ENCODE measurements around the gene NET1.
"Not testable (repeated sequence)": the region's sequence is repeated elsewhere in the genome, so short reads cannot be mapped to it uniquely, and the experiment has no call there.

NET1 gene

DNA sequence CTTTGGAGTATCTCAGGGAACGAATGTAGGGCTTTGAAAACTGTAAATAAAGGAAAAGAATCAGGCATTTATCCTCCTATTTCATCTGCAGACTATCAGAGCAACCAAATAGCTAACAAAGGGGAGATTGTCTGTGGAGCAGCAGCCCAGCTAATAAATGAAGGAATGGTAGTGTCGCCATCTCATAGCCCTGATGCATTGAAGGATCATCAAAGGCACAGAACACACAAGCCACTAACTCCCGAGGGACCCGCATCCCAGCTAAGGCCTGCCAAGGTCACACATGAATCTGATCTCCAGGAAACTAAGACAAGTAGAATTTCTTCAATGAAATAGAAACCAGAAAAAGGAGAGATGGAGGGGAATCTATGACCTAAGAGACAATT lies 48.8 kb downstream of the NET1 start:
- in situ Hi-C loops (cut with MboI; ENCODE audit: low sequenced_read_pairs): no loop called here

GRCh38 chr10:5461914-5462840 lies 49.8 kb downstream of the NET1 start:
- in situ Hi-C loops (cut with MboI; ENCODE audit: low sequenced_read_pairs): no loop called here

DNA sequence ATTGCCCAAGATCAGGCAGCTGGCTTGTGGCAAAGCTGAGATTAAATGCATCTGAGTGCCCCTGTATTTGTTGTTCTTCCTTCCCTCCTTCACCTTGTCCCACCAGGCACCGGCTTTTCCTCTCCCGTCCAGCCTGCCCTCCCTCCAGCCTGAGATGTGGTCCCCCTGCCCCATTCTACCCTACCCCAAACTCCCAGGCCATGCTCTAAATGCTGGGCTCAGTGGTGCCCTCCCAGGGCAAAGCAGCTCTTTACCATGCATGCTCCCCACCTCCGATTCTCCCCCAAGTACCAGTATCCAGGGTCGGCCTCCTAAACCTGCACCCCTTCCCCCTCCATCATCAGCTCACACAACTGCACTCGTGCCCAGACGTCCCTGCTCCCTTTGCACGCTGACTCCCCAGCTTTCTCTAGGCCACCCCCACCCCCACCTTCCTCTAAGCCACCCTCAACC lies 50.5 kb downstream of the NET1 start:
- in situ Hi-C loops (cut with MboI; ENCODE audit: low sequenced_read_pairs): no loop called here

GRCh38 chr10:5464546-5464945 lies 52.2 kb downstream of the NET1 start:
- in situ Hi-C loops (cut with MboI; ENCODE audit: low sequenced_read_pairs): no loop called here

GRCh38 chr10:5465976-5466450 lies 53.7 kb downstream of the NET1 start:
- in situ Hi-C loops (cut with MboI; ENCODE audit: low sequenced_read_pairs): no loop called here

DNA sequence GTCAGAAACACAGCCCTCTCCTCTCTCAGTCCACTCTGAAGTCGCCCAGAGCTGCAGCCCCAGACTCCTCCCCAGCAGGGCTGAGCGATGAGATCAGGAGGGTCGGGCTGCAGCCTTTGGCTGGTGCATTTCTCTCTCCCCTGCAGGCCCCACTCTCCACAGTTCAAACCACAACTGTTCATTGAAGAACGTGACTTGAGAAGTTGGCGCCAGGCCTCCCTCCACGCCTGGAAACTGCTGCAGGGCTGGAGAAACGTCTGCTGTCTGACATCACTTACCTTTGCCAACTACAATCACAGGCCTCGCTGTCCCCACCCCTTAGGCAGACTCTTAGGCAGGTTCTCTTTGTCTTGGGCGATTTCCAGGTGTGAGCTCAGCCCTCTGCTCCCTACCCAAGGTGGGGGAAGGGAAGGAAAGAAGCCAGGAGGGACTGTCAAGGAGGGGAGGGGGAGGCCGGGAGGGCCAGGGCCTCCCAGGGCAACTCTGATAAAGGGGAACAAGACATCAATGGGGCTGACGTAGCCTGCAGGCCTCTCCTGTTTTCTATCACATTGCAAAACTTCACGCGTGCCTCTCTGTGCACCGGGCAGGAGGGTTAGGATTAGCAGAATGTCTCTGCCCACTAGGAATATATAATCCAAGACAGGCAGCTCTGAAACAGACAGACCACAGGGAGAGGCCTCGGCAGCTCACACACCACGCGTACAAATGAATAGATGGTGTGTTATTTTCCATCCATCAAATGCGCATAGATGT lies 54.3 kb downstream of the NET1 start:
- in situ Hi-C loops (cut with MboI; ENCODE audit: low sequenced_read_pairs): no loop called here

DNA sequence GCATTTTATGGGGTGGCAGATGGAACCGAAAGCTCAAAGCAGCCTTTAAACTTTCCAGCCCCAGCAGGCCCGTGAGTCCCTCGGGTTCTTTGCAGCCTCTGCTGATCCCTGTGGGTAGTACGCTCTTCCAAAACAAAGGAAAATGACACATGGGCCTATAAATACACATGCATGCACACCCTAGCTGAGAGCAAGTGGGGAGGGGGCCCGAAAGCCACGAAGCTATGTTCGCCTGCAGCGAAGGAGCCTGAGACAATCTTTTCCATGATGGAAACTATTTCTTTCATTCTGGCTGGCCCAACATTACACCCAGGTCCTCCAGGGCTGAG lies 54.8 kb downstream of the NET1 start:
- in situ Hi-C loops (cut with MboI; ENCODE audit: low sequenced_read_pairs): no loop called here

GRCh38 chr10:5467634-5468255 lies 55.4 kb downstream of the NET1 start:
- in situ Hi-C loops (cut with MboI; ENCODE audit: low sequenced_read_pairs): no loop called here

DNA sequence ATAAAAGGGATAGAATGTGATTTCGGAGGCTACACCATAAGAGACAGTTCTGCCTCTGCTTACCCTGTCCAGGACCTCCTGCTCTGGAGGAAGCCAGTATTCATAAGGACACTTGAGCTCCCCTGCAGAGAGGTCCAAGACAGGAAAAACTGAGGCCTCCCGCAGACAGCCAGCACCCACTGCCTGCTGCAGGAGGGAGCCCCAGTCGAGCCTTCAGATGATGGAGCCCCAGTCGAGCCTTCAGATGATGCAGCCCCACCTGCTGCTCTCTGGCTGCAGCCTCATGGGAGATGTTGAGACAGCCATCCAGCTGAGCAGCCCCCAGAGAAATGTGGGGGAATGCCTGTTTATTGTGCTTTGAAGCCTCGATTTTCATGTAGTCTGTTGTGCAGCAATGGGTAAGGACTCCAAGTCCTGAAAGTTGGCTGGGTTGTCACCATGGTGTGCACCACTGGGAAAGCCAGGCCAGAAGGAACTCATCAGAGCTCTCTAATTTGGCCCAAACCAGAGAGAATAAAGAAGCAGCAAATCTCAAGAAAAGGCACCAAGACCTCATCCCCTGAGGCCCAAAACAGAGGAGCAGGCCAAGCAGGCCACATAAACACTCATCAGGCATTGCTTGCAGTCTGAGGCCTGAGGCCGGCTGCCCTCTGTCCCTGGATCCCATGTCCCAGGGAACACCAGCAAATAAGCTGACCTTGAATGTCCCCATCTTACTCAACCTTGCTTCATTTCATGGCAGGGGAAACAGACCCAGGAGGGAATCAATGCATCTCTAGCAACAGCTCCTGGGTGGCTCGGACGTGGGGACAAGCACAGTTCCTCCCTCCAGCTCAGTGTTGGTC lies 56.1 kb downstream of the NET1 start:
- in situ Hi-C loops (cut with MboI; ENCODE audit: low sequenced_read_pairs): no loop called here

GRCh38 chr10:5469353-5470061 lies 57.1 kb downstream of the NET1 start:
- in situ Hi-C loops (cut with MboI; ENCODE audit: low sequenced_read_pairs): no loop called here

- in situ Hi-C loops (cut with MboI; ENCODE audit: low sequenced_read_pairs): no loop called here
Observed at GRCh38 chr10:5470062-5470751, 57.9 kb downstream of the NET1 start.

DNA sequence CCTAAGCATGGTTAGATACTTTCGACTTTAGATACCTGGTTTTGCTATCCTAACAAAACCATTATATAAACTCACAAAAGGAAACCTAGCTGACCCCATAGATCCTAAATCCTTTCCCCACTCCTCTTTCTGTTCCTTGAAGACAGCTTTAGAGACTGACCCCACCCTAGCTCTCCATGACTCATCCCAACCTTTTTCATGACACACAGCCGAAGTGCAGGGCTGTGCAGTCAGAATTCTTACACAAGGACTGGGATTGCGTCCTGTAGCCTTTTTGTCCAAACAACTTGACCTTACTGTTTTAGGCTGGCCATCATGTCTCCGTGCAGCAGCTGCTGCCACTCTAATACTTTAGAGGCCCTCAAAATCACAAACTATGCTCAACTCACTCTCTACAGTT lies 62.3 kb downstream of the NET1 start:
- in situ Hi-C loops (cut with MboI; ENCODE audit: low sequenced_read_pairs): not testable (repeated sequence)

GRCh38 chr10:5475088-5475487 lies 62.7 kb downstream of the NET1 start:
- in situ Hi-C loops (cut with MboI; ENCODE audit: low sequenced_read_pairs): not testable (repeated sequence)

- in situ Hi-C loops (cut with MboI; ENCODE audit: low sequenced_read_pairs): not testable (repeated sequence)
Observed at GRCh38 chr10:5475974-5476807, 63.8 kb downstream of the NET1 start.

GRCh38 chr10:5476918-5477525 lies 64.7 kb downstream of the NET1 start:
- in situ Hi-C loops (cut with MboI; ENCODE audit: low sequenced_read_pairs): no loop called here

GRCh38 chr10:5477948-5478693 lies 65.8 kb downstream of the NET1 start:
- in situ Hi-C loops (cut with MboI; ENCODE audit: low sequenced_read_pairs): no loop called here

DNA sequence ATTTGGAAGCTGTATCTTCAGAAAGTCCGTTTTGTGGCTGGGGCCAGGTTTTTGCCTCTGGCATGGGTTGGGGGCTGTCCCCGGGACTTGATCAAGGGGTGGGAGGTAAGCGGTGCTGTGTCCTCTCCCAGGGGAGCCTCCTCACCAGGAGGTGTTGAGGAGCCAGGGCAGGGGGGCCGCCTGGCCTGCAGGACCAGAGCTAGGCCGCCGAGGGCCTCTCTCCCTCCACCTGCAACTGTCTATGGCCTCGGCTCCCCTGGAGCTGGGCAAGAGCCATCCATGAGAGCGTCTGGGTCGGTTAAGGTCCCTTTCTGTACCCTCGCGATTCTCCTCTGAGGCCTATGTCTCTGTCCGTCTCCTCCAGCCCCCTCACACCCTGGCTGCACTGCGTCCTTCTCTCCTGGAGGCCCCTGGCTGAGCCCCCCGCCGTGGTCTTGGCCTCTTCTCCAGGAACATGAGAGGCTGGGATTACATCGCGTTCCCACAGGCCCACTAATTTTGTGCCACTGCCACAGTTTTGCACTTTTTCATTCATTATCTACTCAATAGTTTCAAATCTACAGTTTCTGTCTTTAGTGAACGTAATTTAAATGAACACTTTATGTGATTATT lies 66.4 kb downstream of the NET1 start:
- in situ Hi-C loops (cut with MboI; ENCODE audit: low sequenced_read_pairs): no loop called here
